Liver (tissue), 9 donors: ENCODE data around the gene TGIF2. TPM values are rescaled to one million over a fixed set of nuclear protein-coding genes. Genes with fewer than 3 reads are reported as not detected.

ENCODE experiments used
- DNase-seq: peaks from one replicate; pipeline ENCODE4 v3.0.0-alpha.2; 2017; ENCODE audit warnings: low spot score
- H3K27ac ChIP-seq, 2 donors: one replicate each; pipeline ENCODE4 v1.7.0; 2013; ENCODE audit warnings: inconsistent platforms in 2 of 2, low read length in 2 of 2, control low read depth in 1 of 2, low read depth in 1 of 2, mild to moderate bottlenecking in 1 of 2
- H3K27me3 ChIP-seq, 4 donors: one replicate each; pipeline versions ENCODE4 v1.6.1 to v1.7.0; 2013; ENCODE audit warnings: low read length in 3 of 4, inconsistent platforms in 1 of 4, mild to moderate bottlenecking in 1 of 4, moderate library complexity in 1 of 4; ENCODE audit not compliant: control insufficient read depth in 4 of 4, insufficient read depth in 4 of 4
- H3K36me3 ChIP-seq, 4 donors: one replicate each; pipeline versions ENCODE4 v1.6.1 to v1.7.0; 2013; ENCODE audit warnings: low read length in 3 of 4, mild to moderate bottlenecking in 3 of 4, low read depth in 1 of 4, moderate library complexity in 1 of 4; ENCODE audit not compliant: control insufficient read depth in 4 of 4, insufficient read depth in 3 of 4
- H3K4me1 ChIP-seq, 4 donors: one replicate each; pipeline versions ENCODE4 v1.6.1 to v1.7.0; 2013; ENCODE audit warnings: low read length in 3 of 4, mild to moderate bottlenecking in 3 of 4, moderate library complexity in 1 of 4; ENCODE audit not compliant: control insufficient read depth in 4 of 4, insufficient read depth in 4 of 4
- H3K4me3 ChIP-seq, 3 donors: one replicate each; pipeline versions ENCODE4 v1.6.1 to v1.7.0; 2013; ENCODE audit warnings: low read length in 3 of 3, control low read depth in 1 of 3, low read depth in 1 of 3, mild to moderate bottlenecking in 1 of 3
- H3K9ac ChIP-seq, 2 donors: one replicate each; pipeline ENCODE4 v1.7.0; 2013; ENCODE audit warnings: low read length in 2 of 2, mild to moderate bottlenecking in 2 of 2, moderate library complexity in 2 of 2, control low read depth in 1 of 2, low read depth in 1 of 2
- H3K9me3 ChIP-seq, 4 donors: one replicate each; pipeline versions ENCODE4 v1.6.1 to v1.7.0; 2013; ENCODE audit warnings: low read length in 3 of 4; ENCODE audit not compliant: control insufficient read depth in 4 of 4
- CTCF ChIP-seq: fragments of 150-350 bp; IDR thresholded peaks from 2 replicates; pipeline ENCODE4 v1.5.1; 2017; ENCODE audit warnings: improper control_type of control experiment, low read depth, low read length; ENCODE audit not compliant: missing input control
- EGR1 ChIP-seq, 2 donors: IDR thresholded peaks; 2 replicates each; pipeline ENCODE4 v1.6.1; 2016 to 2018; ENCODE audit warnings: antibody characterized with exemption in 2 of 2, low read depth in 2 of 2
- FOXA1 ChIP-seq: IDR thresholded peaks from 2 replicates; pipeline ENCODE4 v1.6.1; 2016; ENCODE audit warnings: antibody characterized with exemption
- FOXA2 ChIP-seq: IDR thresholded peaks from 2 replicates; pipeline ENCODE4 v1.6.1; 2016; ENCODE audit warnings: antibody characterized with exemption
- GABPA ChIP-seq, 2 donors: IDR thresholded peaks in 1 of 2; conservative IDR thresholded peaks in 1 of 2; 2 replicates each; pipeline ENCODE4 v1.6.1; 2016; ENCODE audit warnings: antibody characterized with exemption in 2 of 2, mild to moderate bottlenecking in 1 of 2, moderate library complexity in 1 of 2
- HNF4A ChIP-seq, 2 donors: conservative IDR thresholded peaks; 2 replicates each; pipeline ENCODE4 v1.6.1; 2016; ENCODE audit warnings: antibody characterized with exemption in 2 of 2, mild to moderate bottlenecking in 2 of 2
- JUND ChIP-seq, 2 donors: IDR thresholded peaks; 2 replicates each; pipeline ENCODE4 v1.6.1; 2016; ENCODE audit warnings: antibody characterized with exemption in 2 of 2
- NR2F2 ChIP-seq: IDR thresholded peaks from 2 replicates; pipeline ENCODE4 v1.6.1; 2016; ENCODE audit warnings: antibody characterized with exemption
- RXRA ChIP-seq, 2 donors: IDR thresholded peaks; 2 replicates each; pipeline ENCODE4 v1.6.1; 2017 to 2018; ENCODE audit warnings: antibody characterized with exemption in 2 of 2, mild to moderate bottlenecking in 1 of 2
- TAF1 ChIP-seq: conservative IDR thresholded peaks from 2 replicates; pipeline ENCODE4 v1.6.1; 2016; ENCODE audit warnings: antibody characterized with exemption, mild to moderate bottlenecking
- YY1 ChIP-seq: IDR thresholded peaks from 2 replicates; pipeline ENCODE4 v1.6.1; 2016; ENCODE audit warnings: antibody characterized with exemption, mild to moderate bottlenecking
- WGBS: extraction: QIAGEN DNeasy Blood & Tissue Kit; methylation state at CpG from one replicate; pipeline ENCODE4 v1.1.7; 2013; 5-methylcytosine and 5-hydroxymethylcytosine counted together
- polyA plus RNA-seq, 2 donors: library from polyadenylated mRNA; stranded (reverse) in 1 of 2; unstranded in 1 of 2; fragments of 200-250 nt in 1 of 2; fragments of >200 nt in 1 of 2; fragmentation: Nextera tagmentation in 1 of 2; extraction: Ambion mirVana in 1 of 2; gene quantifications; one replicate each; pipeline versions ENCODE4 v1.2.1 to v1.2.3, GENCODE V29; 2013 to 2015
- total RNA-seq, 2 donors: library from RNA; depleted of rRNA; stranded (reverse); fragments of >200 nt; gene quantifications; one replicate each; pipeline ENCODE4 v1.2.3, GENCODE V29; 2014
- TF ChIP-seq, protein P1 (sequence below): IDR thresholded peaks from 2 replicates; pipeline ENCODE4 v1.6.1; 2016; ENCODE audit warnings: antibody characterized with exemption
- TF ChIP-seq, protein P2 (sequence below): IDR thresholded peaks from 2 replicates; pipeline ENCODE4 v1.6.1; 2016; ENCODE audit warnings: antibody characterized with exemption, mild to moderate bottlenecking
- donor health status: healthy.
- donor health status: healthy.
- donor health status: healthy.
- donor health status: healthy.
- donor health status: healthy.

TGIF2 gene
- total and polyA plus RNA-seq, 4 donors: 3.7 to 7.9 (median 4.3) TPM

- peak overlapping the region; percentile 57 to 79 for H3K27ac ChIP-seq
- WGBS: 89% methylated on average over 10 of the region's 10 CpGs
- no peak for DNase-seq
Observed at GRCh38 chr20:36542516-36543183, 30.7 kb upstream of the TGIF2 start.

GRCh38 chr20:36543184-36544133 lies 29.9 kb upstream of the TGIF2 start:
- Histone ChIP-seq H3K27me3 (no peaks in the 10 kb centered on the region), H3K27ac (peak overlapping the region; percentile 36 to 79), H3K4me3 (no peak overlapping the region), H3K4me1 (peaks cover 0 to 8% (median 0%) of the 10 kb centered on the region in 4 donors), H3K9me3 (no peaks in the 10 kb centered on the region), H3K36me3 (no peaks in the 10 kb centered on the region), H3K9ac (no peak overlapping the region)
- TF ChIP-seq JUND (IDR thresholded peaks at IDR 0.05): no peak
- TF ChIP-seq RXRA (IDR thresholded peaks at IDR 0.05): peak; percentile 67 to 71
- peak in 1 of 2 donors; percentile 3 for TF ChIP-seq HNF4A (conservative IDR thresholded peaks at IDR 0.05)
- TF ChIP-seq YY1: no peak
- TF ChIP-seq NR2F2: peak; percentile 72
- DNase-seq: no peak
- WGBS: 79% methylated on average over 14 of the region's 14 CpGs

More at GRCh38 chr20:36542516-36543183, 30.7 kb upstream of the TGIF2 start:
- H3K9ac ChIP-seq: no peak overlapping the region
- H3K36me3 ChIP-seq: no peaks in the 10 kb centered on the region
- no peak overlapping the region for H3K4me3 ChIP-seq
- H3K27me3 ChIP-seq: no peaks in the 10 kb centered on the region
- no peaks in the 10 kb centered on the region for H3K9me3 ChIP-seq
- H3K4me1 ChIP-seq: peaks cover 0 to 8% (median 0%) of the 10 kb centered on the region in 4 donors
- no peak for TF ChIP-seq NR2F2

DNA sequence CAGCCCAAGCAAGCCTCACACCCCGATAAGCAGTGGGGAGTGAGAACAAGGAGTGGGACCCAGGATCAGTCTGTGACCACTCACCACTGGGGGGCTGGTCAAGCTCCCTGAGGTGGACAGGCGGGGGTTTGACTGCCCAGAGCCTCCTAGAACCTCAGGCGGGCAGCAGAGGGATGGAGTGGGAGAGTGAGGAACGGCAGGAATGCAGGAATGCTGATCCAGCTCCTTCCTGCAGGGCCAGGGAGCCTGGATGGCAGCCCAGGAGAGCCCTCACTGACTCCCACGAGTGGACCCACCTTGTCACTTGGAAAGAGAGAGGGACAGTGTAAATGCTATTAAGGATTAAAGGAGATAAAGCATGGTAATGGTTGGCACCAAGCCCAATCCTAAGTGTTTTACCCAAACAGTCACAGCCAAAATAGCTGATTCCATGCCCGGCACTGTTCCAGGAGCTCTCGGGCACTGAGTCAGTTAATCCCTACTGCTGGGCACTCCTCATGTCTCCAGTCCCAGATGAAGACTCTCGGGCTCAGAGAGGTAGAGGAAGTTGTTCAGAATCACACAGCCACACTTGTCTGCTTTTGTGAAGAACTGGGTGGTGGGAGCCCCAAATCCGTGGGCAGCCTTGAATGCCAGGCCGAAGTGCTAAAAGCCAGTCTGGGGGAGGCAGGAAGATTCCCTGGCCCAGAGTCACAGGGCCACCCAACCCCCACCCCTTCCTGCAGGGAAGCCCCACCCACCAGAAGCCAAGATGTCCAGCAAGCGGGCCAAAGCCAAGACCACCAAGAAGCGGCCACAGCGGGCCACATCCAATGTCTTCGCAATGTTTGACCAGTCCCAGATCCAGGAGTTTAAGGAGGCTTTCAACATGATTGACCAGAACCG lies 29.0 kb upstream of the TGIF2 start:
- Histone ChIP-seq H3K9me3 (no peaks in the 10 kb centered on the region), H3K4me1 (peaks cover 0 to 8% (median 0%) of the 10 kb centered on the region in 4 donors), H3K9ac (no peak overlapping the region), H3K27ac (peak overlapping the region in 1 of 2 donors; percentile 36), H3K36me3 (no peaks in the 10 kb centered on the region), H3K4me3 (no peak overlapping the region), H3K27me3 (no peaks in the 10 kb centered on the region)
- 85% methylated on average over 15 of the region's 15 CpGs for WGBS
- TF ChIP-seq, protein P1, sequence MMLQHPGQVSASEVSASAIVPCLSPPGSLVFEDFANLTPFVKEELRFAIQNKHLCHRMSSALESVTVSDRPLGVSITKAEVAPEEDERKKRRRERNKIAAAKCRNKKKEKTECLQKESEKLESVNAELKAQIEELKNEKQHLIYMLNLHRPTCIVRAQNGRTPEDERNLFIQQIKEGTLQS: no peak
- no peak for TF ChIP-seq FOXA1
- no peak for DNase-seq

- H3K4me1 ChIP-seq: peaks cover 0 to 8% (median 0%) of the 10 kb centered on the region in 4 donors
- no peaks in the 10 kb centered on the region for H3K27me3 ChIP-seq
- no peak overlapping the region for H3K9ac ChIP-seq
- no peak for DNase-seq
- WGBS: 82% methylated on average over 14 of the region's 14 CpGs
- H3K9me3 ChIP-seq: no peaks in the 10 kb centered on the region
- no peaks in the 10 kb centered on the region for H3K36me3 ChIP-seq
- H3K27ac ChIP-seq: peak overlapping the region in 1 of 2 donors; percentile 32
- H3K4me3 ChIP-seq: no peak overlapping the region
- TF ChIP-seq HNF4A (conservative IDR thresholded peaks at IDR 0.05) (no peak), CTCF (no peak), FOXA2 (no peak), TAF1 (no peak), EGR1 (IDR thresholded peaks at IDR 0.05; ENCODE audit: low read depth in 2 of 2) (no peak), NR2F2 (no peak), GABPA (IDR thresholded peaks at IDR 0.05 in 1 of 2, conservative IDR thresholded peaks at IDR 0.05 in 1 of 2) (no peak)
- TF ChIP-seq, protein P2, sequence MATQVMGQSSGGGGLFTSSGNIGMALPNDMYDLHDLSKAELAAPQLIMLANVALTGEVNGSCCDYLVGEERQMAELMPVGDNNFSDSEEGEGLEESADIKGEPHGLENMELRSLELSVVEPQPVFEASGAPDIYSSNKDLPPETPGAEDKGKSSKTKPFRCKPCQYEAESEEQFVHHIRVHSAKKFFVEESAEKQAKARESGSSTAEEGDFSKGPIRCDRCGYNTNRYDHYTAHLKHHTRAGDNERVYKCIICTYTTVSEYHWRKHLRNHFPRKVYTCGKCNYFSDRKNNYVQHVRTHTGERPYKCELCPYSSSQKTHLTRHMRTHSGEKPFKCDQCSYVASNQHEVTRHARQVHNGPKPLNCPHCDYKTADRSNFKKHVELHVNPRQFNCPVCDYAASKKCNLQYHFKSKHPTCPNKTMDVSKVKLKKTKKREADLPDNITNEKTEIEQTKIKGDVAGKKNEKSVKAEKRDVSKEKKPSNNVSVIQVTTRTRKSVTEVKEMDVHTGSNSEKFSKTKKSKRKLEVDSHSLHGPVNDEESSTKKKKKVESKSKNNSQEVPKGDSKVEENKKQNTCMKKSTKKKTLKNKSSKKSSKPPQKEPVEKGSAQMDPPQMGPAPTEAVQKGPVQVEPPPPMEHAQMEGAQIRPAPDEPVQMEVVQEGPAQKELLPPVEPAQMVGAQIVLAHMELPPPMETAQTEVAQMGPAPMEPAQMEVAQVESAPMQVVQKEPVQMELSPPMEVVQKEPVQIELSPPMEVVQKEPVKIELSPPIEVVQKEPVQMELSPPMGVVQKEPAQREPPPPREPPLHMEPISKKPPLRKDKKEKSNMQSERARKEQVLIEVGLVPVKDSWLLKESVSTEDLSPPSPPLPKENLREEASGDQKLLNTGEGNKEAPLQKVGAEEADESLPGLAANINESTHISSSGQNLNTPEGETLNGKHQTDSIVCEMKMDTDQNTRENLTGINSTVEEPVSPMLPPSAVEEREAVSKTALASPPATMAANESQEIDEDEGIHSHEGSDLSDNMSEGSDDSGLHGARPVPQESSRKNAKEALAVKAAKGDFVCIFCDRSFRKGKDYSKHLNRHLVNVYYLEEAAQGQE: no peak
Observed at GRCh38 chr20:36546111-36546736, 27.2 kb upstream of the TGIF2 start.
